NOMO-1 treated with dmso at 0.1 percent for 144 hours (cell line): ENCODE data around the gene GPR83.
"Not testable (repeated sequence)": the region's sequence is repeated elsewhere in the genome, so short reads cannot be mapped to it uniquely, and the experiment has no call there.

Experiments
- DNase-seq: peaks from one replicate; lab custom pipeline; 2025; ENCODE audit not compliant: unreplicated experiment; lab: John Stamatoyannopoulos, UW

The GPR83 gene

GRCh38 chr11:94376841-94377240 is 24.4 kb downstream of the GPR83 start:
- DNase-seq, result no peak

- not testable (repeated sequence) for DNase-seq
These were observed 30.6 kb downstream of the GPR83 start for GRCh38 chr11:94370576-94370975.

GRCh38 chr11:94350850-94351563 is 50.2 kb downstream of the GPR83 start:
- not testable (repeated sequence) for DNase-seq

- DNase-seq, result not testable (repeated sequence)
These were observed 54.9 kb downstream of the GPR83 start for GRCh38 chr11:94346311-94346710.

GRCh38 chr11:94343495-94343894 is 57.7 kb downstream of the GPR83 start:
- no peak for DNase-seq

GRCh38 chr11:94342250-94342649 is 59.0 kb downstream of the GPR83 start:
- no peak for DNase-seq

- DNase-seq, result no peak
These were observed 62.6 kb downstream of the GPR83 start for GRCh38 chr11:94338651-94339050.

- no peak for DNase-seq
These were observed 65.2 kb downstream of the GPR83 start for GRCh38 chr11:94336033-94336432.

GRCh38 chr11:94332814-94333213 is 68.4 kb downstream of the GPR83 start:
- no peak for DNase-seq

- no peak for DNase-seq
These were observed 70.4 kb downstream of the GPR83 start for GRCh38 chr11:94330789-94331188.

- DNase-seq, result no peak
These were observed 71.7 kb downstream of the GPR83 start for GRCh38 chr11:94329501-94329900.

- no peak for DNase-seq
These were observed 72.6 kb downstream of the GPR83 start for GRCh38 chr11:94328587-94329080.
